Kidney (tissue), 14 donors: Measurements from ENCODE around the gene BCKDK. TPM values are rescaled to one million over a fixed set of nuclear protein-coding genes. Genes with fewer than 3 reads are reported as not detected.

Experiments
- DNase-seq, 5 donors: peaks; one replicate each; pipeline ENCODE4 v3.0.0-alpha.2; 2013 to 2020
- FAIRE-seq: peaks from 2 replicates; lab custom pipeline; 2012; peaks lifted over from hg19 to GRCh38; lab: Jason Lieb, UNC
- H3K27ac ChIP-seq, 2 donors: one replicate each; pipeline ENCODE4 v1.7.0; 2013; ENCODE audit warnings: low read depth in 2 of 2, low read length in 2 of 2, inconsistent platforms in 1 of 2
- H3K27me3 ChIP-seq: one replicate; pipeline ENCODE4 v1.7.1; 2013; ENCODE audit warnings: low read length, inconsistent platforms; ENCODE audit not compliant: control insufficient read depth, insufficient read depth
- H3K36me3 ChIP-seq, 3 donors: one replicate each; pipeline versions ENCODE4 v1.7.0 to v1.7.1; 2013; ENCODE audit warnings: low read length in 3 of 3, control low read depth in 1 of 3, inconsistent platforms in 1 of 3; ENCODE audit not compliant: insufficient read depth in 3 of 3, control insufficient read depth in 2 of 3
- H3K4me1 ChIP-seq, 3 donors: one replicate each; pipeline versions ENCODE4 v1.7.0 to v1.7.1; 2013; ENCODE audit warnings: low read length in 3 of 3, inconsistent platforms in 1 of 3, low read depth in 1 of 3; ENCODE audit not compliant: control insufficient read depth in 2 of 3, insufficient read depth in 2 of 3
- H3K4me3 ChIP-seq, 3 donors: one replicate each; pipeline versions ENCODE4 v1.7.0 to v1.8.1; 2013; ENCODE audit warnings: low read length in 3 of 3, control low read depth in 1 of 3, inconsistent platforms in 1 of 3
- H3K9ac ChIP-seq, 3 donors: one replicate each; pipeline versions ENCODE4 v1.7.0 to v1.7.1; 2013; ENCODE audit warnings: low read length in 3 of 3, control low read depth in 1 of 3, inconsistent platforms in 1 of 3
- H3K9me3 ChIP-seq, 3 donors: one replicate each; pipeline versions ENCODE4 v1.7.0 to v1.7.1; 2013; ENCODE audit warnings: low read length in 3 of 3, control low read depth in 1 of 3, inconsistent platforms in 1 of 3; ENCODE audit not compliant: control insufficient read depth in 2 of 3, insufficient read depth in 1 of 3
- CTCF ChIP-seq: IDR thresholded peaks from 3 replicates; pipeline ENCODE4 v1.5.1; 2012; ENCODE audit warnings: mild to moderate bottlenecking, moderate library complexity, borderline replicate concordance; ENCODE audit not compliant: insufficient read depth; ENCODE audit errors: extremely low read depth
- intact Hi-C: fragments of 100-400 bp; cut with DNase I; formaldehyde crosslinking; loops from one replicate; pipeline ENCODE4 v1.11.1; 2022
- polyA plus RNA-seq: library from polyadenylated mRNA; stranded (reverse); fragments of 350-450 nt; fragmentation: Illumina TruSeq; extraction: RNeasy Lipid Tissue Mini Kit (QIAGEN cat#74804); gene quantifications from one replicate; pipeline ENCODE4 v1.2.3, GENCODE V29; 2014; ENCODE audit warnings: low read depth, low replicate concordance; ENCODE audit not compliant: insufficient read depth
- total RNA-seq: library from RNA; stranded (reverse); fragmentation: NEBNext Ultra II Directional; extraction: Animal tissue kit (Norgen Biotek cat#: 25700); gene quantifications from one replicate; pipeline ENCODE4 v1.2.1, GENCODE V29; 2021
- donor health status: control.
- donor health status: control.
- donor health status: control.
- donor health status: control.
- donor health status: control.
- donor health status: DM: yes; HTN: yes; CAD: no.
- donor health status: Normal renal cell carcinoma (clear cell type).

BCKDK gene
- total and polyA plus RNA-seq, 2 donors from 2014 or later: 47.6 to 70.6 TPM

GRCh38 chr16:31085873-31086628, 22.1 kb upstream of the BCKDK start:
- FAIRE-seq: no peak
- no peak for DNase-seq
- Histone ChIP-seq H3K27me3 (no peaks in the 10 kb centered on the region), H3K9ac (no peak overlapping the region), H3K27ac (no peak overlapping the region), H3K36me3 (peaks cover 0 to 7% (median 4%) of the 10 kb centered on the region in 3 donors), H3K4me1 (no peaks in the 10 kb centered on the region), H3K9me3 (no peaks in the 10 kb centered on the region), H3K4me3 (no peak overlapping the region)
- intact Hi-C loops: no loop called here
- no peak for TF ChIP-seq CTCF

DNA sequence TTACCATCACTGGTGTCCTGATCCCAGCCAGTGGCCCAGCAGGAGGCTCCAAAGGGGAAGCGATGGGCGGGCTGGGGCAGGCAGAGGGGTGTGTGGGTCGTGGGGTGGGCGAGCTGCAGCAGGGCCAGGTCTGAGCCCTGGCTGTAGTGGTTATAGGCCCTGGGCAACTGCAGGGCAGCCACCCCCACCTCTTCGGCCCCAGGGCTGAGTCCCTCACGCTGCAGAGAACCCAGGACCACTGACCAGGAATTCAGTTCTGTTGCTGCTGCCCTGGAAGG, 21.6 kb upstream of the BCKDK start:
- H3K36me3 ChIP-seq: peaks cover 0 to 11% (median 4%) of the 10 kb centered on the region in 3 donors
- intact Hi-C loops: no loop called here
- DNase-seq (no peak), FAIRE-seq (no peak)
- no peak overlapping the region for H3K4me3 ChIP-seq
- H3K9ac ChIP-seq: no peak overlapping the region
- TF ChIP-seq CTCF: no peak
- no peaks in the 10 kb centered on the region for H3K27me3 ChIP-seq
- no peak overlapping the region for H3K27ac ChIP-seq
- no peaks in the 10 kb centered on the region for H3K9me3 ChIP-seq
- no peaks in the 10 kb centered on the region for H3K4me1 ChIP-seq

- DNase-seq (no peak), FAIRE-seq (no peak)
- Histone ChIP-seq H3K9me3 (no peaks in the 10 kb centered on the region), H3K4me3 (no peak overlapping the region), H3K4me1 (no peaks in the 10 kb centered on the region), H3K36me3 (peaks cover 0 to 11% (median 4%) of the 10 kb centered on the region in 3 donors), H3K27me3 (no peaks in the 10 kb centered on the region), H3K27ac (no peak overlapping the region), H3K9ac (no peak overlapping the region)
- intact Hi-C loops: no loop called here
- no peak for TF ChIP-seq CTCF
Observed at GRCh38 chr16:31087481-31087880, 20.7 kb upstream of the BCKDK start.

DNA sequence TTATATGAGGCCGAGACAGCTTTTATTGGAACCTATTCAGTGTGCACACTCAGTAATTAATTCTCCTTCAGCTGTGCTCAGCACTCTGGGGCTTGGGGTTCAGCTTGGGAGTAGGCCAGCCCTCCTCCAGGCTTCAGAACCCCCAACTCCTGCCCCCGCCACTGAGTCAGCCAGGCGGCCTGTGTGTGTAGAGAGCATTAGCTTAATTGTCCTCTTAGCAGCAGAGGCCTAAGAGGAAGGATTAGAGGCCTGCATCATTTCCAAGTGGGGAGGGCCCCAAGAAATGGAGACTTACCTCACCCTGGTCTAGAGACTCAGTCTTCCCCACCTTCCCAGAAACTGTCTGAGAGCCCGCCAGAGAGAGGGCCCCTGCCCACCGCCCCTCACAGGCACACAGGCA, 20.2 kb upstream of the BCKDK start:
- H3K27me3 ChIP-seq: no peaks in the 10 kb centered on the region
- peaks cover 0 to 11% (median 4%) of the 10 kb centered on the region in 3 donors for H3K36me3 ChIP-seq
- FAIRE-seq (no peak), DNase-seq (no peak)
- no peaks in the 10 kb centered on the region for H3K9me3 ChIP-seq
- no peak overlapping the region for H3K4me3 ChIP-seq
- H3K9ac ChIP-seq: no peak overlapping the region
- TF ChIP-seq CTCF: no peak
- no peaks in the 10 kb centered on the region for H3K4me1 ChIP-seq
- intact Hi-C loops: no loop called here
- H3K27ac ChIP-seq: no peak overlapping the region
